ENCODE measurements around the gene CEP192.
A peak's percentile ranks its signal among the peaks of the same experiment; 100 is the strongest.

- TF ChIP-seq CTCF (IDR thresholded peaks at IDR 0.05; ENCODE audit: low read depth, low read length, poor library complexity, severe bottlenecking) (peak; percentile 62), EZH2phosphoT487 (IDR thresholded peaks at IDR 0.05; ENCODE audit: borderline replicate concordance, low read length) (no peak)
Observed at GRCh38 chr18:13003466-13003896, 12.3 kb downstream of the CEP192 start.
